Upper lobe of right lung (tissue), 1 donor: ENCODE data around the gene ZNF581. TPM values are rescaled to one million over a fixed set of nuclear protein-coding genes. Genes with fewer than 3 reads are reported as not detected.

Experiments
- ATAC-seq: fragments of 200-7000 bp; cut with Tn5 transposase; one replicate; pipeline ENCODE4 v1.9.1; 2020; ENCODE audit warnings: mild to moderate bottlenecking, moderate library complexity
- DNase-seq: peaks from one replicate; pipeline ENCODE4 v3.0.0-alpha.2; 2020
- H3K27ac ChIP-seq: fragments of 200-600 bp; one replicate; pipeline ENCODE4 v1.8.0; 2022
- H3K27me3 ChIP-seq: fragments of 200-600 bp; one replicate; pipeline ENCODE4 v1.8.0; 2022; ENCODE audit warnings: mild to moderate bottlenecking
- H3K36me3 ChIP-seq: fragments of 200-600 bp; one replicate; pipeline ENCODE4 v1.8.0; 2022
- H3K4me1 ChIP-seq: fragments of 200-600 bp; one replicate; pipeline ENCODE4 v1.8.0; 2022
- H3K4me3 ChIP-seq: fragments of 200-600 bp; one replicate; pipeline ENCODE4 v1.8.0; 2022; ENCODE audit warnings: mild to moderate bottlenecking
- H3K9me3 ChIP-seq: fragments of 200-600 bp; one replicate; pipeline ENCODE4 v1.8.0; 2022
- intact Hi-C: fragments of 100-400 bp; cut with DNase I; formaldehyde crosslinking; loops from one replicate; pipeline ENCODE4 v1.11.0; 2022
- total RNA-seq: library from RNA; stranded (reverse); fragmentation: NEBNext Ultra II Directional; extraction: Animal tissue kit (Norgen Biotek cat#: 25700); gene quantifications from one replicate; pipeline ENCODE4 v1.2.1, GENCODE V29; 2021
- TF ChIP-seq, protein P1 (sequence below): fragments of 200-600 bp; IDR thresholded peaks from one replicate; pipeline ENCODE4 v1.8.0; 2022; ENCODE audit warnings: antibody characterized with exemption
- donor health status: DM: no; HTN: yes; CAD: no; lungs with severe emphysema.

Gene ZNF581
- total RNA-seq, 1 donor from 2014 or later = 16.4 TPM

GRCh38 chr19:55679343-55680257, 36.2 kb downstream of the ZNF581 start:
- peaks cover 62% of the 10 kb centered on the region for H3K36me3 ChIP-seq
- H3K4me3 ChIP-seq = no peak overlapping the region
- TF ChIP-seq, protein P1, sequence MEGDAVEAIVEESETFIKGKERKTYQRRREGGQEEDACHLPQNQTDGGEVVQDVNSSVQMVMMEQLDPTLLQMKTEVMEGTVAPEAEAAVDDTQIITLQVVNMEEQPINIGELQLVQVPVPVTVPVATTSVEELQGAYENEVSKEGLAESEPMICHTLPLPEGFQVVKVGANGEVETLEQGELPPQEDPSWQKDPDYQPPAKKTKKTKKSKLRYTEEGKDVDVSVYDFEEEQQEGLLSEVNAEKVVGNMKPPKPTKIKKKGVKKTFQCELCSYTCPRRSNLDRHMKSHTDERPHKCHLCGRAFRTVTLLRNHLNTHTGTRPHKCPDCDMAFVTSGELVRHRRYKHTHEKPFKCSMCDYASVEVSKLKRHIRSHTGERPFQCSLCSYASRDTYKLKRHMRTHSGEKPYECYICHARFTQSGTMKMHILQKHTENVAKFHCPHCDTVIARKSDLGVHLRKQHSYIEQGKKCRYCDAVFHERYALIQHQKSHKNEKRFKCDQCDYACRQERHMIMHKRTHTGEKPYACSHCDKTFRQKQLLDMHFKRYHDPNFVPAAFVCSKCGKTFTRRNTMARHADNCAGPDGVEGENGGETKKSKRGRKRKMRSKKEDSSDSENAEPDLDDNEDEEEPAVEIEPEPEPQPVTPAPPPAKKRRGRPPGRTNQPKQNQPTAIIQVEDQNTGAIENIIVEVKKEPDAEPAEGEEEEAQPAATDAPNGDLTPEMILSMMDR = no peak
- ATAC-seq (no peak), DNase-seq (no peak)
- no peaks in the 10 kb centered on the region for H3K9me3 ChIP-seq
- no peak overlapping the region for H3K27ac ChIP-seq
- intact Hi-C loops = no loop called here
- no peaks in the 10 kb centered on the region for H3K27me3 ChIP-seq
- peaks cover 40% of the 10 kb centered on the region for H3K4me1 ChIP-seq

- TF ChIP-seq, protein P1 = no peak
- Histone ChIP-seq H3K27ac (no peak overlapping the region), H3K4me3 (no peak overlapping the region), H3K4me1 (peaks cover 41% of the 10 kb centered on the region), H3K27me3 (no peaks in the 10 kb centered on the region), H3K9me3 (no peaks in the 10 kb centered on the region), H3K36me3 (peaks cover 72% of the 10 kb centered on the region)
- intact Hi-C loops = no loop called here
- DNase-seq (no peak), ATAC-seq (no peak)
Observed at GRCh38 chr19:55680339-55681130, 37.1 kb downstream of the ZNF581 start.

- Histone ChIP-seq H3K4me1 (peaks cover 33% of the 10 kb centered on the region), H3K9me3 (no peaks in the 10 kb centered on the region), H3K36me3 (peaks cover 80% of the 10 kb centered on the region), H3K27ac (no peak overlapping the region), H3K4me3 (no peak overlapping the region), H3K27me3 (no peaks in the 10 kb centered on the region)
- TF ChIP-seq, protein P1 = no peak
- DNase-seq (no peak), ATAC-seq (no peak)
- intact Hi-C loops = no loop called here
Observed at GRCh38 chr19:55681131-55682092, 38.0 kb downstream of the ZNF581 start.

- Histone ChIP-seq H3K27me3 (no peaks in the 10 kb centered on the region), H3K27ac (peak overlapping the region; percentile 55), H3K4me3 (no peak overlapping the region), H3K4me1 (peaks cover 11% of the 10 kb centered on the region), H3K9me3 (no peaks in the 10 kb centered on the region), H3K36me3 (peaks cover 85% of the 10 kb centered on the region)
- TF ChIP-seq, protein P1 = no peak
- no peak for DNase-seq
- intact Hi-C loops = no loop called here
- ATAC-seq = peak; percentile 88
Observed at GRCh38 chr19:55683449-55684261, 40.2 kb downstream of the ZNF581 start.
